Stomach smooth muscle (tissue), 2 donors: Measurements from ENCODE around the gene MEGF11.

ENCODE experiments used
- H3K27ac ChIP-seq: one replicate; pipeline ENCODE4 v1.7.0; 2013; ENCODE audit warnings: mild to moderate bottlenecking, low read length, inconsistent platforms
- H3K27me3 ChIP-seq, 2 donors: one replicate each; pipeline ENCODE4 v1.7.0; 2013; ENCODE audit warnings: low read length in 2 of 2; ENCODE audit not compliant: insufficient read depth in 2 of 2, control insufficient read depth in 1 of 2
- H3K36me3 ChIP-seq, 2 donors: one replicate each; pipeline ENCODE4 v1.7.0; 2013; ENCODE audit warnings: low read length in 2 of 2; ENCODE audit not compliant: control insufficient read depth in 2 of 2, insufficient read depth in 2 of 2
- H3K4me1 ChIP-seq: one replicate; pipeline ENCODE4 v1.7.0; 2013; ENCODE audit warnings: low read length; ENCODE audit not compliant: control insufficient read depth, insufficient read depth
- H3K4me3 ChIP-seq, 2 donors: one replicate each; pipeline ENCODE4 v1.7.0; 2013; ENCODE audit warnings: low read length in 2 of 2
- H3K9ac ChIP-seq, 2 donors: one replicate each; pipeline ENCODE4 v1.7.0; 2013; ENCODE audit warnings: low read length in 2 of 2, mild to moderate bottlenecking in 1 of 2
- H3K9me3 ChIP-seq, 2 donors: one replicate each; pipeline ENCODE4 v1.7.0; 2013; ENCODE audit warnings: low read length in 2 of 2; ENCODE audit not compliant: control insufficient read depth in 2 of 2
- donor health status: healthy.
- donor health status: Pancreatic carcinoma.

MEGF11 gene

DNA sequence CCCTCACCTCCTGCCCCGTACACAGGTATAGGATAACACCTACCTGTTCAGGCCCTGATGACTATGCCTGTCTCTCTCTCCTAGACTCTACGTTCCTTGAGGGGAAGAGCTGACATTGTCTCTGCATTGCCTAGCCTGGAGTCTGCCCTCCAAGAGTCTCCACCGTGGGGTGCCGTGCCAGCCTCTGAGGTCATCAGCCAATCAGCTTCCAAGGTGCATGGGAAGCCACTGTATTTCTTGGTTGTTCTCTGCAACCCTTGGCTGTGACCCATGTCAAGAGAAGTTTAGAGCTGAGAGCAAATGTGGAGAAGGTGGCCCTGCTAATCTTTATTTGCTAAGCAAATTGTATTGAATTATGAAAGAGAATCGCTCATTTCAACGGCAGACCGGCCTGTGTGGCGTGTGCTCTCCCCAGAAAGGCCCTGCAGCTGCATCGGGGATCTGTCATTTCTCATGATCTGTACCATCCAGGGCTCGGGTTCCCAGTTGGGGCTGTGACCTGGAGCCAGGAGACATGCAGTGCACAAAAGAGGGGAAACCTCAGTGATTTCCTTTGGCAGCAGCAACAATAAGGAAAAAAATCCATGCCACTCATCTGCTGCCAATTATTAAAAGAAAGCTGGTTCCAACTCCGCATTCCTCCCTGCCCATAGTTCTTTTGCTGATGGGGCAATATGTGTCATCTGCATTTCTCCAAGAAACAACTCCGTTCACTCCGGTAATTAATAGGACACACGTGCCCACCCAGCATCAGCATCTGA, 182.2 kb downstream of the MEGF11 start:
- Histone ChIP-seq H3K9ac (no peak overlapping the region), H3K9me3 (no peaks in the 10 kb centered on the region), H3K36me3 (no peaks in the 10 kb centered on the region), H3K27ac (no peak overlapping the region), H3K4me3 (no peak overlapping the region), H3K27me3 (peaks cover 0 to 2% of the 10 kb centered on the region in 2 donors), H3K4me1 (peaks cover 5% of the 10 kb centered on the region)

DNA sequence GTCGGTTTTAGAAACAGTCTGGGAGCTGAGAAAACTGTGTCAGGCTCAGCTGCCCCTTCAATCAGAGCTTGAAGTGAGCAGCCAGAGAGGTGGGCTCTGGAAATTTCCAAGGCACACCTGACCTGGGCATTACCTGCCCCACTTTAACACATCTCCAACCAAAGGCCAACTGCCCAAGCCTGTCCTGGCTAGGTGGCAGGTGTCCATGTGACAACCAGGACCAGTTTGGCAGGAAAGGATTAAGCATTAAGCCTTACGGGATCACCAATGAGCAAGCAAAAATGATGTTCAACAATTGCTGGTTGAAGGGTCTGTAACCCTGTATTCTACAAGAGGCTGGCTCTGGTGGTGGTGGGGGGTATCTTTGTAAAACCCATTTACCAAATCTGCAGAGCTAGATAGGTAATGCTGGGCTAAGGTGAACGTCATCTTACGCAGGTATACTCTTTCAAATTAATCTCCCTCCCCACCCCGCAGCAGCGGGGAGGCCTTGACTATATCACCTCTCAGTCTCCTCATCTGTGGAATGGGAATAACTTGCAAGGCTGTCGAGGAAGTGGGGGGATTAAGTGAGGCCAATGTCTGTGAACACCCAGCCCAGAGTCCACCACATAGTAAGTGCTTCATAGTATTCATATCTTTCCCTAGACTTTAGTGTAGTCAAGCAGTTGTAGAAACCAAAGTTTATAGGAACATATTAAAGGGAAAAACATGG, 183.2 kb downstream of the MEGF11 start:
- no peak overlapping the region for H3K27ac ChIP-seq

DNA sequence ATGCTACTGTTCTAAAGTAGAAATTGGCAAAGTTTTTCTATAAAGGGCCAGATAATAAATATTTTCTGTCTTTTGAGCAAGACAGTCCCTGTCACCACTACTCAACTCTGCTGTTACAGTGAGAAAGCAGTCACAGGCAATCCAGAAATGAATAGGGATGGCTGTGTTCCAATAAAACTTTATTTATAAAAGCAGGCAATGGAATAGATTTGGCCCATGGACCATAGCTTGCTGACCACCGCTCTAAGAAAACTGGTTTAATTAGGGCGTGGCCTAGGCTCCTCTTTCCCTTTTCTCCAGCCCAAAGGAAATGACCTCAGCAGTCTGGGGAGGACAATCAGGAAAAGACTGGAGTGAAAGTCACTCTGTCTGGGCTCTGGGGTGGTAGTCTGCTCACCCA, 183.8 kb downstream of the MEGF11 start:
- peaks cover 0 to 5% of the 10 kb centered on the region in 2 donors for H3K27me3 ChIP-seq
- no peak overlapping the region for H3K4me3 ChIP-seq
- H3K36me3 ChIP-seq: no peaks in the 10 kb centered on the region
- H3K4me1 ChIP-seq: peaks cover 5% of the 10 kb centered on the region
- H3K9me3 ChIP-seq: no peaks in the 10 kb centered on the region
- no peak overlapping the region for H3K27ac ChIP-seq
- no peak overlapping the region for H3K9ac ChIP-seq

More for the DNA sequence above, 183.2 kb downstream of the MEGF11 start:
- H3K4me3 ChIP-seq: no peak overlapping the region
- H3K36me3 ChIP-seq: no peaks in the 10 kb centered on the region
- H3K9ac ChIP-seq: no peak overlapping the region
- no peaks in the 10 kb centered on the region for H3K9me3 ChIP-seq
- H3K27me3 ChIP-seq: peaks cover 0 to 2% of the 10 kb centered on the region in 2 donors
- peaks cover 5% of the 10 kb centered on the region for H3K4me1 ChIP-seq

DNA sequence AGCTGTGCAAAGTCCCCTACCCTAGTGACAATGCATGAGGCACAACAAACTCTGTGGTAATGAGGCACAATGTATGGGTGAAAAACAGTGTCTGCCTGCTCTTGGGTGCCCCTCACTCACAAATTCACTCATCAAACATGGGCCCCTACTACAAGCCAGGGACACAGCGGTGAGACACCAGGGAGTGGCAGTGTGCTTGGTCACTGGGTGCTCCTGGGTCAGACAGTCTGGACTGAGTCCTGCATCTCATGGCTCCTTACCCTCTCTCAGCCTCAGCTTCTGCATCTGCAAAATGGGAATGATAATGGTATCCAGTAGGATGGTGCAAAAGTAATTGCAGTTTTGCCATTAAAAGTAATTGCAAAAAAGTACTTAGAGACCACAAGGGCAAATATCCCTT, 184.7 kb downstream of the MEGF11 start:
- Histone ChIP-seq H3K4me3 (no peak overlapping the region), H3K27me3 (peaks cover 0 to 5% of the 10 kb centered on the region in 2 donors), H3K9me3 (no peaks in the 10 kb centered on the region), H3K4me1 (peaks cover 5% of the 10 kb centered on the region), H3K27ac (no peak overlapping the region), H3K9ac (no peak overlapping the region), H3K36me3 (no peaks in the 10 kb centered on the region)

DNA sequence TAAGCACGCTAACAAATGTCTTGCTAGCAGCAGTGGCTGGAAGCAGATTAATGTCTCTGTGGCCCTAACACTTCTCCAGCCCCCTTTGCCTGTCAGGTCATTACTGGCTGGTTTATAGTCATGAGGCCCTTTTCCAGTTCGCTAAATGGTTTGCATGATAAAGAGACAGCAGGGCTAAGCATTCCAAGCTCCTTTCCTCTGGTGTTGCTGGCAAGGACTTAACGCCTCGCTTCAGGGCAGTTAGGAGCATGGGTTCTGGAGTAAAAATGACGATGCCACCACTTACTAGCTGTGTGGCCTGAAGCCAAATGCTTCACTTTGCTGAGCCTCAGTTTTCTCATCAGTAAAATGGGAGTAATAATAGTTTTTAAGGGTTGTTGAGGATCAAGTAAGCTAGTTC, 185.9 kb downstream of the MEGF11 start:
- Histone ChIP-seq H3K9me3 (no peaks in the 10 kb centered on the region), H3K27ac (no peak overlapping the region), H3K27me3 (peaks cover 0 to 5% of the 10 kb centered on the region in 2 donors), H3K9ac (no peak overlapping the region), H3K4me1 (no peaks in the 10 kb centered on the region), H3K4me3 (no peak overlapping the region), H3K36me3 (no peaks in the 10 kb centered on the region)

DNA sequence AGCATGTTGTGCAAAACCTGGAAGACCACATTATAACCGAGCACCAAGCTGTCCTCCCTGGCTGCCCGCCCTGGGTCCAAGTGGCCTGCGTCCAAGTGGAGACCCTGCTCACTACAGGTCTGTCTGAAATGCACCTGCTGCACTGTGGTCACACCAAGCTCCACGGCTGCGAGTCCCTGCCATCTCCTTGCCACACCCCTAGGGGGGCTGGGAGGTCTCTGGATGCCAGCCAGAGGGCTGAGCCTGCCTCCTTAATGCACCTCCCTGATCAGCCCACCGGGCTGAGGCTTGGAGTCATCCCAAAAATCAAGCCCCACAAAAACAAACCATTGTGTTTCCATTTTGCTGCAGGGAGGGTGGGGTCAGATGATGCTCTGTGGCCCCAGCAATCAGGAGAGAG, 187.1 kb downstream of the MEGF11 start:
- H3K4me1 ChIP-seq: no peaks in the 10 kb centered on the region
- peaks cover 0 to 5% of the 10 kb centered on the region in 2 donors for H3K27me3 ChIP-seq
- H3K9ac ChIP-seq: no peak overlapping the region
- no peaks in the 10 kb centered on the region for H3K9me3 ChIP-seq
- no peaks in the 10 kb centered on the region for H3K36me3 ChIP-seq
- H3K27ac ChIP-seq: no peak overlapping the region
- H3K4me3 ChIP-seq: no peak overlapping the region

DNA sequence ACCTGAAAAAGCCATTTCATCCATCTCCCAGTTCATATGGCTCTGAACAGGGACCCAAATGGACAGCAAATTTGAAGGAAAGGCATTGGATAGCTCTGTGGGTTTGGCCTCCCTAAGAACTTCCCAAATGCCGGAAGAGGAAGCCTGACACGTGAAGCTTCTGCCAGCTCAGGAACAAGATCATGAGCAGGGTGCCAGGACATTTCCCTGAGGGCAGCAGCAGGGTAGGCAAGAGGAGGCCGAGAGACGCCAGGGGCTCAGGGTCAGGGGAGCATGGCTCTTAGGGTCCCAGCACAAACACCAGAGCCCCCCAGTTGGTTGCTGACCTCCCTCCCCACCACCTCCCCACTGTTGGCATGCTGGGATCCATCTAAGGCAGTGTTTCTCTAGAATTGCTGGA, 187.5 kb downstream of the MEGF11 start:
- H3K36me3 ChIP-seq: no peaks in the 10 kb centered on the region
- H3K9me3 ChIP-seq: no peaks in the 10 kb centered on the region
- no peak overlapping the region for H3K27ac ChIP-seq
- H3K27me3 ChIP-seq: peaks cover 4 to 8% of the 10 kb centered on the region in 2 donors
- H3K4me1 ChIP-seq: no peaks in the 10 kb centered on the region
- H3K4me3 ChIP-seq: no peak overlapping the region
- H3K9ac ChIP-seq: no peak overlapping the region

DNA sequence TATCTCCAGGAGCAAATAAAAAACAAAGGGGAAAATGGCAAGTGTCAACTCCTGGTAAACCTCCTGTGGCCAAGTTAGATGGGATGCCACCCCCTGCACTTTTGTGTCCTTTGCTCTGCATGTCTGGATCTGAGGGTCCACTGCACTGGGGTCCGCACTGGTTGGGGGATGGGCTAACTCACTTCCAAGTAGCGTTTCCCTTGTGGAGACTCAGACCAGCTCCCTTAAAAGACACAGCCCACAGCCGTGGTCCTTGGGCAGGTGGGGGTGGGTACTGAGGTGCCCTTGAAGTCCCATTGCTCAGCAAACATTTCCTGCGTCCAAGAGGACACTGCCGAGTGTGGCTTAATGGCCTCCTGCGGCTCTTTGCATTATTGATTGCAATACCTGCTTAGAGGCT, 188.2 kb downstream of the MEGF11 start:
- no peak overlapping the region for H3K9ac ChIP-seq

DNA sequence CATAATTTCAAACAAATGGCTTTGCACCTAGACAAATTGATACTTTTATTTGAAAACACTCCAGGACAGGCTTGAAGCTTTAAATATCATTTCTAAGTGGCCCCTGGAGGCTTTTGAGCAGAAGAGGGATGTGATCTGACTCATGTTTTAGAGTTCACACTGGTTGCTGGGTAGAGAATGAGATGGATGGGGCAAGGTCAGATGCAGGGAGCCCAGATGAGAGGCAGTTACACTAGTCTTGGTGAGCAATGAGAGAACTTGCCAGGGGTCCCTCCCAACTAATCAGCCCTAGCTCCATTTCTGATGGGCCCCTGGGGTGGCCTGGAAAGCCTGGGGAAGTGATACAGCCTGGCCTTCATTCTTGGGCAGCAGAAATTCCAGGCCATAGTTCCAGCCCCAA, 190.4 kb downstream of the MEGF11 start:
- H3K27ac ChIP-seq: no peak overlapping the region
- no peaks in the 10 kb centered on the region for H3K36me3 ChIP-seq
- H3K9ac ChIP-seq: no peak overlapping the region
- no peak overlapping the region for H3K4me3 ChIP-seq
- no peaks in the 10 kb centered on the region for H3K4me1 ChIP-seq
- H3K27me3 ChIP-seq: peaks cover 8 to 10% of the 10 kb centered on the region in 2 donors
- no peaks in the 10 kb centered on the region for H3K9me3 ChIP-seq

More for the DNA sequence above, 188.2 kb downstream of the MEGF11 start:
- Histone ChIP-seq H3K4me3 (no peak overlapping the region), H3K27me3 (peaks cover 8 to 10% of the 10 kb centered on the region in 2 donors), H3K4me1 (no peaks in the 10 kb centered on the region), H3K36me3 (no peaks in the 10 kb centered on the region), H3K9me3 (no peaks in the 10 kb centered on the region), H3K27ac (no peak overlapping the region)

DNA sequence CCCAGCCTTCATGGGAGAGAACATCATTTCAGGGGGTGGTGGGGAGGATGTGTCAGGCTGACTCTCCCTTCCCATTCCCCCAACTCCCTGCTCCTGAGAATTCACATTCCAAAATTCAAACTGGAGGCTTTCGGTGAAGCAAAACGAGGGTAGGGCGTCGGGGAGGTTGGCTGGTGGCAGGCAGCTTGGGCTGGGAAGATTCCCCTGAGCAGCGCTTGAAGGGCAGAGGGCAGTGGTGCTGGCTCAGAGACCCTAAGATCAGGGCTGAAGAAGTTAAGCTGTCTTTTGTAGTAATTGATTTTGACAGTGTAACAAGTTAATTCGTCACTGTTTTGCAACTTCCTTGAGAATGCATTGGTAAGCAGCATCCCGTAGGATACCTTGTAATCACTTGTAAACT, 196.5 kb downstream of the MEGF11 start:
- Histone ChIP-seq H3K27ac (no peak overlapping the region), H3K9me3 (no peaks in the 10 kb centered on the region), H3K4me1 (no peaks in the 10 kb centered on the region), H3K9ac (no peak overlapping the region), H3K36me3 (no peaks in the 10 kb centered on the region), H3K4me3 (no peak overlapping the region), H3K27me3 (peaks cover 8% of the 10 kb centered on the region in 2 donors)

DNA sequence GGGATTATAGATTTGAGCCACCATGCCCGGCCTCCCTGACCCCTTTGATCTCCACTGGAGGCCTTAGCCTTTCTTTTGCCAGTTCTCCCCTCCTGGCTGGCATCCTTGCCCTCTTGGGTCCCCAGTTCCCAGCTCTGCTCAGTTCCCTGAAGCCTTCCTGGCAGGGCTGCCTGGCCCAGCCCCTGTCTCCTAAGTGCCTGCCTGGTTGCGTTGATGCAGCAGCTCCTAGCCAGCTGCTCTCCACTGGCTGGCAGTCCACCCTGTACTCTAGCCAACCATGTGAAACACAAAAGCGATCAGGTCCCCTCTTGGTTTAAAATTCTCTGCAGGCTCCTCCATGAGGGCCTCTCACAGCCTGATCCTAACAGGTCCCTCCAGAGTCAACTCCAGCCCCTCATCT, 199.6 kb downstream of the MEGF11 start:
- Histone ChIP-seq H3K9me3 (no peaks in the 10 kb centered on the region), H3K4me3 (no peak overlapping the region), H3K4me1 (no peaks in the 10 kb centered on the region), H3K27me3 (peaks cover 0 to 4% of the 10 kb centered on the region in 2 donors), H3K36me3 (no peaks in the 10 kb centered on the region), H3K9ac (no peak overlapping the region), H3K27ac (no peak overlapping the region)
